ENCODE measurements around the gene C6orf132. TPM values are rescaled to one million over a fixed set of nuclear protein-coding genes. Genes with fewer than 3 reads are reported as not detected.
"Not testable (repeated sequence)": the region's sequence is repeated elsewhere in the genome, so short reads cannot be mapped to it uniquely, and the experiment has no call there.

C6orf132 gene
- polyA plus RNA-seq (ENCODE audit: insufficient read length in 3 of 3), result 1 to 10 TPM; 5.0 to 5.8 (median 5.2) TPM
- long read RNA-seq, donor 1, partial matches to known transcripts, result 0 of 1 reads
- long read RNA-seq, donor 1, other reads (novel, unspliced or antisense), result 0 of 1 reads
- long read RNA-seq, donor 2, result 0 reads
- long read RNA-seq, donor 3, result 0 reads
- long read RNA-seq, donor 4, partial matches to known transcripts, result 0 of 1 reads
- long read RNA-seq, donor 4, other reads (novel, unspliced or antisense), result 0 of 1 reads
- long read RNA-seq, donor 5, result 0 reads
- long read RNA-seq, donor 6, result 0 reads
- long read RNA-seq, donor 7, result 0 reads
- long read RNA-seq, donor 8, result 0 reads
- long read RNA-seq, donor 9, full-length matches to known transcripts, result 3 of 3 reads
- long read RNA-seq, donor 9, partial matches to known transcripts, result 0 of 3 reads
- long read RNA-seq, donor 9, other reads (novel, unspliced or antisense), result 0 of 3 reads
- long read RNA-seq, donor 10, result 0 reads
- long read RNA-seq, donor 11, result 0 reads
- long read RNA-seq, donor 12, partial matches to known transcripts, result 5 of 6 reads
- long read RNA-seq, donor 12, other reads (novel, unspliced or antisense), result 0 of 6 reads
- long read RNA-seq, donor 13, result 0 reads
- long read RNA-seq, donor 14, partial matches to known transcripts, result 11 of 12 reads
- long read RNA-seq, donor 14, other reads (novel, unspliced or antisense), result 0 of 12 reads
- long read RNA-seq, donor 15, partial matches to known transcripts, result 0 of 2 reads
- long read RNA-seq, donor 15, other reads (novel, unspliced or antisense), result 0 of 2 reads
- long read RNA-seq, donor 16, result 0 reads

DNA sequence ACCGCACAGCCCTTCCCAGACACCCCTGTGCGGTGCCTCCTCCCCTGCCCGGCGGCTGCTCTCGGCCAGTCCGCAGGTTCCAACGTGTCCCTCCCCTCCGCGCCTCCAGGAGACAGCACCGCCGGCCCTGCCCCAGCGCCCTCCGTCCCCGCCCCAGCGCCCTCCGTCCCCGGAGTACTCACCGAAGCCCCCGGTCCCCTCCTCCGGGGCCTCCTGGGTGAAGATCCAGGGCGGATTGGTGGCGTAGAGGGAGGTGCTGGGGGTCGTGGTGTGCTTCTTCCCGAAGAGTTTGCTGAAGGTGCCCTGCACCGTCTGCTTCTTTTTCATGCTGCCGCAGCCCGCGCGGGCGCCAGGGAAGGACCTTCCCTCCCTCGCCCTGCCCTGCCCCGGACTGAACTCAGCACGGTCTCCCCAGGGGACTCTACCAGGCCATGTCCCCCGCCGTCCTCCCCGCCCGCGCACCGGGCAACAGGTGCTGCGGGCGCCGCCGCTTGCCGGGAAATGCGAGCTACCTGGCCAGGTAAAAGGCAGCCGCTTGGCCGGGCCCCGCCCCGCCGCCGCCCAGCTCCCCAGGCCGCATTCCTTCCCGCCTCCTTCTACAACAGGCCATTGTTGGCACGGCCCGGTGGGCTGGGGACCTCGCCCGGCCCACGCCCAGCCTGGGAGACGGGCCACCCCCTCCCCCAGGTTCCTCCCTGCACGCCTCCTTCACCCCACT, at the start of gene C6orf132:
TSS of gene C6orf132 (minus strand) at position 503 of the 718 bp plus-strand sequence. CDS start at position 327, 176 bp downstream.
- DNase-seq, result peak; percentile 57

DNA sequence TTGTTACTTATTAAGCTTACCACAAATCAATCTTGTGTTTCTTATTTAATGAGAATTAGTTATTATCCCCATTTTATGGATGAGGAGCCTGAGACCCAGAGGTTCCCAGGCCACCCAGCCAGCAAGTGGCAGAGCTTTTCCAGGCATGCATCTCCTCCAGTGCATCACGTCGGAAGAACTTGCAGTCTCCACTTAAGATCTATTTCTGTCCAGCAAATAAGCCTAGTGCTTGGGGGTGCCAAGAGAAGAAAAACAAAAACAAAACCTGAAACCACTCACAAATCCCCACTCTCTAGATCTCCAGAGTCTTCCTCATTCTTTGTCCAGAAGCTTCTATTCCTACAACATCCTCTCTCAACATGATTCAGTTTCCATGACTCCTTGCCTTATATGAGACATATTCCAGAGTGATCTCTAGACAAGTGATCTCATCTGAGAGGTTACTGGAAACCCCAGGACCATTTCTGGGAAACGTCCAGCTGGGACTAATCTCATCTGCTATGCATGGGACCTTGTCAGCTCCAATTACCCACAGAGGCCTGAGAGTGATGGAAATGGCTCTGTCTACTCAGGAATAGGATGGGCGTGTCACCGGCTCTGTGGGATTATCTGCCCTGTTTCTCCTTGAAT, 48.2 kb upstream of the C6orf132 start:
- DNase-seq, result peak; percentile 42

DNA sequence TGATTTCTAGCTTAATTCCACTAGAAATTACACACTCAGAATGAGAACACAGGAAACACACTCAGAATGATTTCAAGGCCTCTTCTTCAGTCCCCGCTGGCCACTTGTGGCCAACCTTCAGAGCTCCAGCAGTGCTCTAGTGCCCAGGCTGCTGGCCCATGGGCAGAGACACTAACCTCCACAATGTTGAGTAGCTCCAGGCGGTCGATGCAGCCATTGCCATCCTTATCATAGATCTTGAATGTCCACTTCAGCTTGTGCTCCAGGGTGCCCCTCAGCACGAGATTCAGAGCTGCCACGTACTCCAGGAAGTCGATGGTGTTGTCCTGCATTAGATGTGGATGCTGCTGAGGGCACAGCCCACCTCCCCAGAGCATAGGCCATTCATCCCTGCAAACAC, 46.0 kb upstream of the C6orf132 start:
- no peak for DNase-seq

DNA sequence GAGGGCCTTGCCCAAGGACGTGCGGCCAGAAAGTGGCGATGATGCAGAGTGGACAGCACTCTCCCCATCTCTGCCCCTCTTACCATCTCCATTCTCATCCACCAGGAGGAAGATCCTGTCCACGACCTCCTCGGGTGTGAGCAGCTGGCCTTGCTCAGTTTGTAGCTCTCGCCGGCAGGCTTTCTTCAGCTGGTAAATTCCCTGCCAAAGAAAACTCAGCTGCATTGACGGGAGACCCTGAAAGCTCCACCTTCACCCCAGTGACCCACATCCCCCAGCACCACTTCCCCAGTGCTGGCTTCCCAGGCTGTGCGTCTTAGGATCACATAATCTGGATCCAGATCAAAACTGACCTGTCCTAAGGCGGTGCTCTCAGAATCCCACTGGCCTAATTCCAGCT, 43.2 kb upstream of the C6orf132 start:
- peak; percentile 68 for DNase-seq

- DNase-seq, result no peak
These were observed 42.1 kb upstream of the C6orf132 start for GRCh38 chr6:42184475-42184874.

- DNase-seq, result no peak
These were observed 39.7 kb upstream of the C6orf132 start for GRCh38 chr6:42182101-42182500.

DNA sequence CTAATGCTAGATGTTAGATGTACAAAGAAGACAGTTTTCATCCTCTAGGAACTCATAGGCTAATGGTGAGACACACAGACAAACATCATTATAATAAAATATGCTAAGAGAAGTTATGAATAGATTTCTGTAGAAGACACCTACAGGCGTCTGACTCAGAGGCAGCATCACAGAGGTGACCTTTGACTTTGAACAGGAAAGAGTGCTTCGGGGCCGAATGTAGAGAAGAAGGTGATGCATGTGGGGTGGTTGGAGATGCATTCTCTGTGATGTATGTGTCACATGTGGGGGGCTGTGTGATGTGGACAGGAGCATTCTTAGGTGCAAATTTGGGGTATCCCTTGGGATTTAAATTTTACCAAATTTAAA, 37.5 kb upstream of the C6orf132 start:
- no peak for DNase-seq

- DNase-seq, result no peak
These were observed 37.0 kb upstream of the C6orf132 start for GRCh38 chr6:42179261-42179944.

DNA sequence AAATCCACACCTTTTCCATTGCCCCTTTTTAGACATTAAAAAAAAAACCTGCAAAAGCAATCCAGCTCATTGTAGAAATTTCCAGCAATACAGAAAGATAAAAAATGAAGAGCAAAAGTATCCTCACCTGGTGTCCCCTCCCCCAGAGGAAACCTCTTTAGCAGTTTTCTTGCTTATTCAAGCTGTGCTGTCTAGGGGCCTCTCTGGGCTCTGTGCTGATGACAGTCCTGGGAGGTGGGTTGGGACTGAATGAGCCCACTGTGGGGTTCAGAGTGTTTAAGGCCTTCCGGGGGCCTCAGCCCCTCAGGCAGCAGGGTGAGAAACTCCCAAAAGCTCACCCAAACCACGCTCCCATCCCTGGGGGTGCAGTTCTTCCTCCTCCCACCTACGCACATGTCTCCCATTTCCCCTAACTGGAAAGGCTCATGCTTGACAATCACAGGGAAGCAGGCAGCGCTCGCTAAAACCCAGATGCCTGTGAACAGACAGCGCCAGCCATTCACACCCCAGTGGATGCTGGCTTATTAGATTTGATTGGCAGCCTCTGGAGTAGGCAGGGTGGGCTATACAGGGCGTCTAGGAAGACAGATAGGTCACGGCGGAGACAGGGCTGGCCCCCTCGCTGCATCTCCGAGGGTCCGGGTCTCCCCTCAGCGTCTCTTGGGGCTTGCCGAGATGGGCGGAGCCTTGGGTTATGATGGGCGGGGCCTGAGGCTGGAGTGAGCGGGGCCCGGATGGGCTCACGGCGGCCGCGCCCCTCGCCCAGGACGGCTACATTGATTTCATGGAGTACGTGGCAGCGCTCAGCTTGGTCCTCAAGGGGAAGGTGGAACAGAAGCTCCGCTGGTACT, 35.3 kb upstream of the C6orf132 start:
- no peak for DNase-seq

GRCh38 chr6:42176981-42177380, 34.6 kb upstream of the C6orf132 start:
- DNase-seq, result no peak

DNA sequence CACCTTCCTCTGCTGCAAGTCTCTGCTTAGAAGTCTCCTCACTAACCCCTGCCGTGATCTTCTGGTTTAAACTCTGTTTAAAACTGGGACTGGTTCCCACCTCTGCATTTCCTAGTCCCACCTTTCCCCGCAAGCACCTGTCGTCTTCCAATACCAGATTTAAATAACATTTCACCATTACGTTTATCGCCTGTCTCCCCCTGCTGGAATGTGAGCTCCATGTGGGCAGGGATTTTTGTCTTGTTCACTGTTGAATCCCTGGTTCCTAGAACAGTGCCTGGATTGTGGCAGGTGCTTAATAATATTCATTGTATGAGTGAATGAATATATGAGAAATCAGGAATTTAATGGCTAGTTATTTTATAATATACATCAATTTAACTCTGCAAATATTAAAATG, 33.4 kb upstream of the C6orf132 start:
- no peak for DNase-seq

DNA sequence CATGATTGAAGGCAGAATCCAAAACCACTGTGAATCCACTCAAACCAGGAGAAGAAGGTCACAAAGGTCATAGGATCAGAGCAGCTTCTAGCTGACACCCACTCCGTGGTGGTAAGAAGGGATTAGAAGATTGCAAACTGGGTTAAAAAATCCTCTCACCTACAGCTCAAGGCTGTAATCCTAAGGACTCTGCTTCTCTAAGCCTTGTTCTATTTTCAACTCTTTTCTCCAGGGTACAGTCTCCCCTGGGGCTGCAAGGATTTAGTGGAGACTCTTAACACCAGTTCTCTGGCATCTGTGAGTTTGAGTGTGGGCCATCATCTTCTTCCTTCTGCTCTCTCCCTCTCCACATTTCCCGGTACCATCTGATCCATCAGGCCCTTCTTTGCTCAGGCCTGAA, 30.7 kb upstream of the C6orf132 start, which contains the start of gene GUCA1A:
TSS of gene GUCA1A (plus strand) at position 264 of the 400 bp plus-strand sequence. CDS start 250 bp downstream, outside the sequence.
- no peak for DNase-seq

GRCh38 chr6:42171813-42172581, 29.6 kb upstream of the C6orf132 start:
- no peak for DNase-seq

GRCh38 chr6:42169780-42170179, 27.4 kb upstream of the C6orf132 start:
- not testable (repeated sequence) for DNase-seq

- DNase-seq, result no peak
These were observed 26.2 kb upstream of the C6orf132 start for GRCh38 chr6:42168650-42169049.

DNA sequence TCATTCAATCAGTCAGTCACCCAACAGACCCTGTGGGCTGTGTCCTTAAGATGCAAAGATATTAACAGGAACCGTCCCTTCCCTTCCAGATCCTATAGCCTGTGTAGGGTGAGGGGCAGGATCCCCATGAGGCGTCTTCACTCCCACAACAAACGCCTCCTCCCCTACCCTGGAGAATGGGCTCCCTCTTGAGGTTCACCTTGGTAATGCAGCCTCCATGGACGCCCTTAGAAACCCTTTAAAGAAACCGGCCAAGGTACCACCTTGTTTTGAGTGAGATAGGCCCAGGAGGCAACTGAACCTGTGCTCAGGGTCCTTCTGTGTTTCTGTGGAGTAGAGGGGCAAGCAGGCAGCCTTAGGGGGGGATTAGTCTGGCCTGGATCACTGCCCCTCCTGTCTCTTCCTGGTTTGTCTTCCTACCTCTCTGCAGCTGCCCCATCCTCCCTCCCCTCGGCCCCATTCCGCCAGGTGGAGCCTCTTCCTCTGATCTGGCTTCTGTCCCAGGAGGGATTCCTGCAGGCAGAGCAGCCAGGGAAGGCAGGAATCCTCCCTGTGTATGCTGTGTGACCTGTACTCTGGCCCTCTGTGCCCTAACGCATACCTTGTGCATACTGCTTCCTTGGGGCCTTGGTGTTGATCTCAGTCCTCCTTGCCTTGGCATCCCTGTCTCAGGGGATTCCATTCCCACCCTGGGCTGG, 24.2 kb upstream of the C6orf132 start:
- DNase-seq, result peak; percentile 72

DNA sequence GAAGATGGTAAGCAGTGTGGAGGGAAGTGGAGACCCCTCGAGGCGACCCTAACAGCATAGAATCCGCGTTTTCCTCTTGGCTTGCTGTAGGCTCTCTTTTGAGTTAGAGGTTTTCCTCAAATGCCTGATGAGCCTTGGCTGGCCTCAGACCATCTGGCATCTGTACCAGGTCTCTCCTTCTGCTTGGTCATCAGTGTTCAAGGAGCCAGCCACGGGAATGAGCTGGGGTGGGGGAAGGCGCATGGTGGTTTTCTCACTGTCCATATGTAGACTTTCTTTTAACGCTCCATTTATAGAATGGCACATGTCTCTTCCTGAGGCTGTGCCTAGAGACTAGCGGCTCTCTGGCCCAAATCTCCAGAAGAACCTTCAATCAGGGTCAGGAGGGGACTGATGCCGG, 22.6 kb upstream of the C6orf132 start:
- no peak for DNase-seq

- DNase-seq, result peak; percentile 39
These were observed 21.6 kb upstream of the C6orf132 start for GRCh38 chr6:42163981-42164380.

DNA sequence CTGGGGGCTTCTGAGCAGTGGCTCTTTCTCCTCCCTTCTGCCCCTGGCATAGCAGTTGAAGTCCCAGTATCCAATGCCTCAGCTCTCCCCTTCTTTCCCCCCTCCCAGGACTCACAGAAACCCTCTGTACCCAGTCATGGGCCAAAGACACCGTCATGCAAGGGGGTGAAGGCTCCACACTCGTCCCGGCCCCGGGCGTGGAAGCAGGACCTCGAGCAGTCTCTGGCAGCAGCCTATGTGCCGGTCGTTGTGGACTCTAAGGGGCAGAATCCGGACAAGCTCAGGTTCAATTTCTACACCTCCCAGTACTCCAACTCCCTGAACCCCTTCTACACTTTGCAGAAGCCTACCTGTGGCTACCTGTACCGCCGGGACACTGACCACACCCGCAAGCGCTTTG, 20.4 kb upstream of the C6orf132 start:
- DNase-seq, result no peak
